Panc1 (cell line): Measurements from ENCODE around the gene HIC2.
"Not testable (repeated sequence)": the region's sequence is repeated elsewhere in the genome, so short reads cannot be mapped to it uniquely, and the experiment has no call there.

Experiments
- CTCF ChIP-seq: fragments of 450-650 bp; IDR thresholded peaks from 2 replicates; pipeline ENCODE4 v1.5.1; 2017; ENCODE audit warnings: mild to moderate bottlenecking
- POLR2AphosphoS5 ChIP-seq: IDR thresholded peaks from 2 replicates; pipeline ENCODE4 v1.6.1; 2012; ENCODE audit warnings: mild to moderate bottlenecking, low read depth, low read length, moderate library complexity
- REST ChIP-seq, 2 experiments: IDR thresholded peaks; 2 replicates each; pipeline ENCODE4 v1.6.1; 2011 to 2012; ENCODE audit warnings: low read depth in 2 of 2, control low read depth in 1 of 2, low read length in 1 of 2, mild to moderate bottlenecking in 1 of 2, moderate library complexity in 1 of 2; ENCODE audit not compliant: insufficient read depth in 1 of 2
- TCF7L2 ChIP-seq: IDR thresholded peaks from 2 replicates; pipeline ENCODE4 v1.6.1; 2011; ENCODE audit warnings: mild to moderate bottlenecking, low read depth, low read length, inconsistent platforms

- not testable (repeated sequence) for TF ChIP-seq POLR2AphosphoS5; CTCF; REST (IDR thresholded peaks at IDR 0.05; ENCODE audit: insufficient read depth in 1 of 2, low read depth in 2 of 2, low read length in 1 of 2); TCF7L2
Measured at GRCh38 chr22:21416375-21416774, 796 bp upstream of the HIC2 start.
